GM23338 (cell line): ENCODE measurements around the gene STRBP. TPM values are rescaled to one million over a fixed set of nuclear protein-coding genes. Genes with fewer than 3 reads are reported as not detected.

Experiments used
- ATAC-seq: fragments of 200-7000 bp; cut with Tn5 transposase; 3 replicates; pipeline ENCODE4 v1.9.1; 2020
- DNase-seq: peaks from one replicate; pipeline ENCODE4 v3.0.0-alpha.2; 2015; ENCODE audit warnings: low spot score
- H2AFZ ChIP-seq: fragments of 200-600 bp; sonication (generic); 2 replicates; pipeline ENCODE4 v1.8.0; 2016; ENCODE audit warnings: antibody characterized with exemption, mild to moderate bottlenecking, moderate library complexity
- H3F3A ChIP-seq: fragments of 200-600 bp; sonication (generic); replicated peaks from 2 replicates; pipeline ENCODE4 v1.8.0; 2017; ENCODE audit warnings: antibody characterized with exemption, mixed run types, low read depth
- H3K27ac ChIP-seq: fragments of 200-600 bp; sonication (generic); 2 replicates; pipeline ENCODE4 v1.6.1; 2016; ENCODE audit warnings: low read depth
- H3K27me3 ChIP-seq: fragments of 200-600 bp; sonication (generic); 2 replicates; pipeline ENCODE4 v1.8.0; 2016; ENCODE audit warnings: mild to moderate bottlenecking, mixed run types, moderate library complexity; ENCODE audit not compliant: insufficient read depth
- H3K36me3 ChIP-seq: fragments of 200-600 bp; sonication (generic); 2 replicates; pipeline ENCODE4 v1.8.0; 2016; ENCODE audit warnings: mild to moderate bottlenecking; ENCODE audit not compliant: insufficient read depth
- H3K4me1 ChIP-seq: fragments of 200-600 bp; sonication (generic); 2 replicates; pipeline ENCODE4 v1.8.0; 2016; ENCODE audit warnings: mild to moderate bottlenecking, moderate library complexity; ENCODE audit not compliant: insufficient read depth
- H3K4me2 ChIP-seq: fragments of 200-600 bp; sonication (generic); 2 replicates; pipeline ENCODE4 v1.7.1; 2017; ENCODE audit warnings: mixed run types
- H3K4me3 ChIP-seq: fragments of 200-600 bp; sonication (generic); 2 replicates; pipeline ENCODE4 v1.6.1; 2016; ENCODE audit warnings: mixed run types
- H3K79me2 ChIP-seq: fragments of 200-600 bp; sonication (generic); replicated peaks from 2 replicates; pipeline ENCODE4 v1.8.0; 2017; ENCODE audit warnings: mild to moderate bottlenecking; ENCODE audit not compliant: insufficient read depth
- H3K9me2 ChIP-seq: fragments of 200-600 bp; sonication (generic); 2 replicates; pipeline ENCODE4 v1.8.0; 2017; ENCODE audit not compliant: insufficient read depth
- H4K20me1 ChIP-seq: fragments of 200-600 bp; sonication (generic); replicated peaks from 2 replicates; pipeline ENCODE4 v1.8.0; 2017; ENCODE audit warnings: mild to moderate bottlenecking; ENCODE audit not compliant: insufficient read depth
- H3K27ac Mint-ChIP-seq: 2 replicates; pipeline ENCODE4 v1.8.0; 2020; ENCODE audit warnings: inconsistent platforms, mild to moderate bottlenecking, moderate library complexity, mixed read lengths
- H3K27me3 Mint-ChIP-seq: 3 replicates; pipeline ENCODE4 v1.8.0; 2022; ENCODE audit warnings: low read depth, mild to moderate bottlenecking, moderate library complexity, mixed read lengths, inconsistent platforms; ENCODE audit not compliant: insufficient read depth, poor library complexity
- H3K36me3 Mint-ChIP-seq: 3 replicates; pipeline ENCODE4 v1.8.0; 2021; ENCODE audit warnings: low read depth, mild to moderate bottlenecking, inconsistent platforms, moderate library complexity, mixed read lengths
- H3K4me1 Mint-ChIP-seq: 3 replicates; pipeline ENCODE4 v1.8.0; 2020; ENCODE audit warnings: mild to moderate bottlenecking, inconsistent platforms, mixed read lengths
- H3K4me3 Mint-ChIP-seq: 3 replicates; pipeline ENCODE4 v1.8.0; 2021; ENCODE audit warnings: moderate library complexity, mild to moderate bottlenecking, inconsistent platforms, mixed read lengths
- H3K9me3 Mint-ChIP-seq: 3 replicates; pipeline ENCODE4 v1.8.0; 2020; ENCODE audit warnings: moderate library complexity, mild to moderate bottlenecking, inconsistent platforms, mixed read lengths
- CREB1 ChIP-seq: fragments of 250-450 bp; sonication (Bioruptor Pico); IDR thresholded peaks from 2 replicates; pipeline ENCODE4 v1.5.0; 2020; ENCODE audit warnings: low read depth, mild to moderate bottlenecking, moderate library complexity
- CTCF ChIP-seq, 2 experiments: fragments of 200-600 bp in 1 of 2; sonication (generic) in 1 of 2; conservative IDR thresholded peaks; 2 replicates each; pipeline versions ENCODE4 v1.5.1 to v1.6.1; 2016 to 2017; ENCODE audit warnings: antibody characterized with exemption in 2 of 2, low read depth in 2 of 2, mild to moderate bottlenecking in 2 of 2, moderate library complexity in 1 of 2
- ETS1 ChIP-seq: IDR thresholded peaks from 2 replicates; pipeline ENCODE4 v1.6.1; 2016; ENCODE audit warnings: antibody characterized with exemption
- EZH2 ChIP-seq: fragments of 200-600 bp; sonication (generic); IDR thresholded peaks from one replicate; pipeline ENCODE4 v1.8.0; 2017; ENCODE audit warnings: antibody characterized with exemption, mild to moderate bottlenecking, low read depth; ENCODE audit not compliant: unreplicated experiment
- EZH2phosphoT487 ChIP-seq: fragments of 200-600 bp; sonication (generic); IDR thresholded peaks from one replicate; pipeline ENCODE4 v1.8.1; 2018; ENCODE audit warnings: antibody characterized with exemption; ENCODE audit not compliant: unreplicated experiment
- JUNB ChIP-seq: IDR thresholded peaks from one replicate; pipeline ENCODE4 v1.6.1; 2016; ENCODE audit warnings: antibody characterized with exemption; ENCODE audit not compliant: unreplicated experiment
- POLR2AphosphoS5 ChIP-seq: IDR thresholded peaks from 2 replicates; pipeline ENCODE4 v1.6.1; 2016; ENCODE audit warnings: antibody characterized with exemption, low read depth
- STAT1 ChIP-seq: IDR thresholded peaks from one replicate; pipeline ENCODE4 v1.6.1; 2016; ENCODE audit warnings: antibody characterized with exemption; ENCODE audit not compliant: unreplicated experiment
- ZNF114 ChIP-seq: fragments of 250-450 bp; sonication (Bioruptor Pico); IDR thresholded peaks from 2 replicates; pipeline ENCODE4 v1.5.0; 2020; ENCODE audit warnings: mild to moderate bottlenecking, moderate library complexity
- ZNF462 ChIP-seq: fragments of 250-450 bp; sonication (Bioruptor Pico); IDR thresholded peaks from 2 replicates; pipeline ENCODE4 v1.5.0; 2020; ENCODE audit warnings: mild to moderate bottlenecking, moderate library complexity
- polyA plus RNA-seq: library from polyadenylated mRNA; unstranded; fragments of >200 nt; fragmentation: Nextera tagmentation; extraction: Ambion mirVana; gene quantifications from 2 replicates; pipeline ENCODE4 v1.2.1, GENCODE V29; 2016
- total RNA-seq: library from RNA; depleted of rRNA; stranded (reverse); fragments of >200 nt; shearing (Covaris generic); gene quantifications from 2 replicates; pipeline ENCODE4 v1.2.3, GENCODE V29; 2014

The STRBP gene
- total and polyA plus RNA-seq, 2 experiments from 2014 or later: 80.5 to 116 TPM

GRCh38 chr9:123167474-123167873 lies 100.9 kb downstream of the STRBP start:
- no peaks in the 10 kb centered on the region for H3K9me3 Mint-ChIP-seq
- H3K27me3 Mint-ChIP-seq: peaks cover 2% of the 10 kb centered on the region
- no peak overlapping the region for H2AFZ ChIP-seq

GRCh38 chr9:123165813-123166212 lies 102.6 kb downstream of the STRBP start:
- Histone ChIP-seq H2AFZ (no peak overlapping the region), H3K9me2 (no peaks in the 10 kb centered on the region), H4K20me1 (no peaks in the 10 kb centered on the region), H3K4me1 (peaks cover 21% of the 10 kb centered on the region), H3K27ac (no peak overlapping the region), H3K4me3 (no peak overlapping the region), H3K79me2 (peaks cover 5% of the 10 kb centered on the region; the same call in 1 of the 2 replicates), H3K4me2 (no peak overlapping the region), H3K27me3 (no peaks in the 10 kb centered on the region), H3K36me3 (no peaks in the 10 kb centered on the region), H3F3A (no peaks in the 10 kb centered on the region)
- DNase-seq (no peak), ATAC-seq (no peak)
- Mint-ChIP-seq H3K36me3 (peaks cover 6% of the 10 kb centered on the region; the same call in 1 of the 3 replicates), H3K27ac (no peak overlapping the region), H3K4me1 (peaks cover 29% of the 10 kb centered on the region), H3K27me3 (peaks cover 2% of the 10 kb centered on the region), H3K9me3 (no peaks in the 10 kb centered on the region), H3K4me3 (no peak overlapping the region)
- TF ChIP-seq EZH2 (no peak), JUNB (no peak), POLR2AphosphoS5 (no peak), ETS1 (no peak), STAT1 (no peak), EZH2phosphoT487 (no peak), CTCF (conservative IDR thresholded peaks at IDR 0.05; ENCODE audit: low read depth in 2 of 2) (no peak), ZNF462 (CRISPR knock-in tag) (no peak), ZNF114 (CRISPR knock-in tag) (no peak)

More at GRCh38 chr9:123167474-123167873, 100.9 kb downstream of the STRBP start:
- H3K4me3 ChIP-seq: no peak overlapping the region
- no peak overlapping the region for H3K4me2 ChIP-seq
- H3K4me1 Mint-ChIP-seq: peaks cover 41% of the 10 kb centered on the region
- peaks cover 11% of the 10 kb centered on the region; the same call in 2 of the 3 replicates for H3K36me3 Mint-ChIP-seq
- TF ChIP-seq CREB1 (CRISPR knock-in tag): no peak
- no peak for TF ChIP-seq EZH2phosphoT487
- no peak for TF ChIP-seq EZH2
- TF ChIP-seq ETS1: no peak
- H3K4me3 Mint-ChIP-seq: no peak overlapping the region
- 0 out of 2 replicates have a peak overlapping the region, but pooled peaks have one; percentile 0 for H3K27ac Mint-ChIP-seq
- peaks cover 36% of the 10 kb centered on the region for H3K4me1 ChIP-seq
- no peaks in the 10 kb centered on the region for H3K27me3 ChIP-seq
- ATAC-seq (no peak), DNase-seq (no peak)
- no peak overlapping the region for H3K27ac ChIP-seq
- no peaks in the 10 kb centered on the region for H4K20me1 ChIP-seq
- no peaks in the 10 kb centered on the region for H3K36me3 ChIP-seq
- H3K9me2 ChIP-seq: no peaks in the 10 kb centered on the region
- H3F3A ChIP-seq: no peaks in the 10 kb centered on the region
- H3K79me2 ChIP-seq: peaks cover 5% of the 10 kb centered on the region; the same call in 1 of the 2 replicates
